Activated B cell treated with CpG ODN at 0.5 μM for 24 hours (primary cell): ENCODE results near the gene LCA5. TPM values are rescaled to one million over a fixed set of nuclear protein-coding genes. Genes with fewer than 3 reads are reported as not detected.

ENCODE experiments used
- ATAC-seq: fragments of 200-7000 bp; cut with Tn5 transposase; one replicate; pipeline ENCODE4 v1.10.0; 2021; ENCODE audit warnings: low read depth, mild to moderate bottlenecking, moderate library complexity
- CTCF ChIA-PET: fragments of 350-600 bp; sonication (Branson Sonifier 250); formaldehyde crosslinking; loops from one replicate; lab custom pipeline; 2021; ENCODE audit warnings: antibody characterized with exemption; lab: Charles Lee
- POLR2A ChIA-PET: fragments of 350-600 bp; sonication (Branson Sonifier 250); formaldehyde crosslinking; loops from one replicate; lab custom pipeline; 2021; ENCODE audit warnings: antibody characterized with exemption; lab: Charles Lee
- DNase-seq: peaks from one replicate; pipeline ENCODE4 v3.0.0; 2022
- H3K27ac Mint-ChIP-seq: one replicate; pipeline ENCODE4 v1.8.0; 2020; ENCODE audit warnings: mixed read lengths
- H3K27me3 Mint-ChIP-seq: one replicate; pipeline ENCODE4 v1.8.0; 2021; ENCODE audit warnings: mixed read lengths
- H3K36me3 Mint-ChIP-seq: one replicate; pipeline ENCODE4 v1.8.0; 2021; ENCODE audit warnings: low read depth, mixed read lengths
- H3K4me1 Mint-ChIP-seq: one replicate; pipeline ENCODE4 v1.8.0; 2021; ENCODE audit warnings: mixed read lengths
- H3K4me3 Mint-ChIP-seq: one replicate; pipeline ENCODE4 v1.8.0; 2020; ENCODE audit warnings: mild to moderate bottlenecking, mixed read lengths
- H3K9me3 Mint-ChIP-seq: one replicate; pipeline ENCODE4 v1.8.0; 2020; ENCODE audit warnings: mixed read lengths
- intact Hi-C: fragments of 100-400 bp; cut with micrococcal nuclease; formaldehyde crosslinking; loops from one replicate; pipeline ENCODE4 v1.15.1; 2024
- total RNA-seq: library from RNA; stranded (reverse); gene quantifications from 2 replicates; pipeline ENCODE4 v1.2.3, GENCODE V29; 2022
- TF ChIP-seq, protein P1 (sequence below): fragments of 200-600 bp; IDR thresholded peaks from one replicate; pipeline ENCODE4 v1.8.0; 2022; ENCODE audit warnings: antibody characterized with exemption, mild to moderate bottlenecking

The LCA5 gene
- total RNA-seq, 1 donor from 2014 or later, result 0.18 TPM

DNA sequence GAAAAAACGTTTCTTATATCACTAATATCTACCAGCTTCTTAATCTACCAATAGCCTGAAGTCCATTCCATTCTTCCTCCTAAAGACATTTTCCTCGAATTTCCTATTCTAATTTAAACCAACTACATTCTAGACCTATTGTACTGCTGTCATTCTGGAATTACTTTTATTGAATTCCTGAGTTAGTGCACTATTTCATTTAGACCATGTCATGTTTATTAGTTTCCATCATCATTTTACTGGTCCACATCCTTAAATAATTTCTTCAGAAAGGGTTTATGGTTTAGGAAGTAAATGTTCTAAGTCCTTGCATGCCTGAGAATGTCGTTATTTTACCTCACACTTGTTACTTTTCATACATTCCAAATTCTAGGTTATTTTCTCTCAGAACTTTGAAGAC lies 13.2 kb downstream of the LCA5 start:
- ChIA-PET POLR2A (no interaction called here), CTCF (no interaction called here)
- TF ChIP-seq, protein P1, sequence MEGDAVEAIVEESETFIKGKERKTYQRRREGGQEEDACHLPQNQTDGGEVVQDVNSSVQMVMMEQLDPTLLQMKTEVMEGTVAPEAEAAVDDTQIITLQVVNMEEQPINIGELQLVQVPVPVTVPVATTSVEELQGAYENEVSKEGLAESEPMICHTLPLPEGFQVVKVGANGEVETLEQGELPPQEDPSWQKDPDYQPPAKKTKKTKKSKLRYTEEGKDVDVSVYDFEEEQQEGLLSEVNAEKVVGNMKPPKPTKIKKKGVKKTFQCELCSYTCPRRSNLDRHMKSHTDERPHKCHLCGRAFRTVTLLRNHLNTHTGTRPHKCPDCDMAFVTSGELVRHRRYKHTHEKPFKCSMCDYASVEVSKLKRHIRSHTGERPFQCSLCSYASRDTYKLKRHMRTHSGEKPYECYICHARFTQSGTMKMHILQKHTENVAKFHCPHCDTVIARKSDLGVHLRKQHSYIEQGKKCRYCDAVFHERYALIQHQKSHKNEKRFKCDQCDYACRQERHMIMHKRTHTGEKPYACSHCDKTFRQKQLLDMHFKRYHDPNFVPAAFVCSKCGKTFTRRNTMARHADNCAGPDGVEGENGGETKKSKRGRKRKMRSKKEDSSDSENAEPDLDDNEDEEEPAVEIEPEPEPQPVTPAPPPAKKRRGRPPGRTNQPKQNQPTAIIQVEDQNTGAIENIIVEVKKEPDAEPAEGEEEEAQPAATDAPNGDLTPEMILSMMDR, result no peak
- H3K4me3 Mint-ChIP-seq, result no peak overlapping the region
- intact Hi-C loops, result no loop called here
- DNase-seq (no peak), ATAC-seq (no peak)
- no peaks in the 10 kb centered on the region for H3K4me1 Mint-ChIP-seq
- no peak overlapping the region for H3K27ac Mint-ChIP-seq
- H3K27me3 Mint-ChIP-seq, result no peaks in the 10 kb centered on the region
- peaks cover under 1% of the 10 kb centered on the region for H3K9me3 Mint-ChIP-seq
- no peaks in the 10 kb centered on the region for H3K36me3 Mint-ChIP-seq

DNA sequence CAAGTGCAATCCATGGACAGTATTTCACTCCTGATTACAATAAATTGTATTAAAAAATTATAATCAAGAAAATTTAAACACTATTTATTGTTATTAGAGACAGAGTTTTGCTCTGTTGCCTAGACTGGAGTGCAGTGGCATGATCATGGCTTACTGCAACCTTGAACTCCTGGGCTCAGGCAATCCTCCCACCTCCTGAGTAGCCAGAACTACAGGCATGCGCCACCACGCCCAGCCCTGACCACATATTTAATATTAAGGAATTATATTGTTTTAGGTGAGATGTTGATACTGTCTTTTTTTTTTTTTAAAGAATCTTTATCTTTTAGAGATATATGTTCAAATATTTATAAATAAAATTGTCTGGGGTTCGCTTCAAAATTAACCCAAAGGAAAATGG lies 14.6 kb downstream of the LCA5 start:
- ChIA-PET CTCF (no interaction called here), POLR2A (no interaction called here)
- Mint-ChIP-seq H3K4me3 (no peak overlapping the region), H3K27ac (no peak overlapping the region), H3K4me1 (no peaks in the 10 kb centered on the region), H3K36me3 (no peaks in the 10 kb centered on the region), H3K9me3 (no peaks in the 10 kb centered on the region), H3K27me3 (no peaks in the 10 kb centered on the region)
- TF ChIP-seq, protein P1, result no peak
- no peak for DNase-seq
- no peak for ATAC-seq
- intact Hi-C loops, result no loop called here

DNA sequence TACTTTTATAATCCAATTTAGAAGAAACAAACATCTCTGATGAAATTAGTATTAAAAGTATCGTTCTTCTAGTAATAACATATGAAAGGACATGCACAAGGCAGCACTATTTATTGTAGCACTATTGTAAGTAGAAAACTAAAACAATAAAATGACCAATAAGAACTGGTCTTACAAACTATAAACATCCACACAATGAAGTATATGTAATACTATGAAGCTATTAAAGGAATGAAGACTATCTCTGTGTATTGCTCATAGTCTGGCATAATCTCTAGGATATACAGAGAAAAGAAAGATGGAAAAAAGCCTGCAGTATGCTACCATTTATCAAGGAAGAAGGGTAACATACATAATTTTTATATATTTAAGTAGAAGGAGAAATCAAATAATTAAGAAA lies 16.7 kb downstream of the LCA5 start:
- POLR2A ChIA-PET, result no interaction called here

DNA sequence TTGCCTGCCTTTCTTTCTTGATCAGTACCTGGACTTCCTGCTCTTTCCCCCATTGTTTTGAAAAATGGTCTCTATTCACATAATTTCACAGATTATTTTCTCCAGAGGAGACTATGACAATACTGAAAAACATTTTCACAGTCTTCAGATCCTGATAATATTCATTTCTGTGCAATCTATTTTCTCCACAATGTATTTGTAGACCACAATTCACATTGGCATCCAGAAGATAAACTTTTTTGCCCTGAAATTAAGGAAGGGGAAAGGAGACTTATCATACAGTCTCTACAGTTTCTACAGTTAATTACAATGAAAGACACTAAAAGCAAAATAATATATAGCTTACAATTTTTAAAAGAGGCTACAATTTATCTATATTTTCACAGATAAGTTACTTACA lies 18.4 kb downstream of the LCA5 start:
- no peaks in the 10 kb centered on the region for H3K4me1 Mint-ChIP-seq
- intact Hi-C loops, result no loop called here
- H3K4me3 Mint-ChIP-seq, result no peak overlapping the region
- no peaks in the 10 kb centered on the region for H3K27me3 Mint-ChIP-seq
- ATAC-seq (no peak), DNase-seq (no peak)
- TF ChIP-seq, protein P1, result no peak
- no peak overlapping the region for H3K27ac Mint-ChIP-seq
- CTCF ChIA-PET, result no interaction called here
- POLR2A ChIA-PET, result no interaction called here
- H3K36me3 Mint-ChIP-seq, result no peaks in the 10 kb centered on the region
- no peaks in the 10 kb centered on the region for H3K9me3 Mint-ChIP-seq

More for the DNA sequence above, 16.7 kb downstream of the LCA5 start:
- no peaks in the 10 kb centered on the region for H3K27me3 Mint-ChIP-seq
- no peak overlapping the region for H3K27ac Mint-ChIP-seq
- no peaks in the 10 kb centered on the region for H3K4me1 Mint-ChIP-seq
- DNase-seq, result no peak
- ATAC-seq, result no peak
- no peak overlapping the region for H3K4me3 Mint-ChIP-seq
- no peaks in the 10 kb centered on the region for H3K36me3 Mint-ChIP-seq
- TF ChIP-seq, protein P1, result no peak
- intact Hi-C loops, result no loop called here
- H3K9me3 Mint-ChIP-seq, result no peaks in the 10 kb centered on the region
- CTCF ChIA-PET, result no interaction called here

DNA sequence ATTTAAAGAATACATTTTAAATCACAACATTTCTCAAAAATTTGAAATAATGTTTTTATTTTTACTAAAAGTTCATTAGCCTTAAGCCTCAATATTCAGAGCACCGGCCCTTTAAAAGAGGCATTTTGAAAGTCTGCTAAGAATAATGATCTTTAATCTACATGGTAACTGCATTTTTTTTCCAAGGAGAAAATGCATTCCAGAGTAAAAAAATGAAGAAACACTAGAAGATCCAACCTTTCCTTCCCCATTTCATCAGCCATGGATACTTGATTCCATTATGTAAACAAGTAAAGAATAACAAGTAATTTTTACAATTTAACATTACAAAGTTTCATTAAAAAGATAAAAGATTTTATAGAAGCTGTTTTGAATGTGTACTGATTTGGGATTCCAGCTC lies 21.8 kb downstream of the LCA5 start:
- no peak overlapping the region for H3K27ac Mint-ChIP-seq
- intact Hi-C loops, result no loop called here
- DNase-seq, result no peak
- ATAC-seq, result no peak
- ChIA-PET POLR2A (no interaction called here), CTCF (no interaction called here)
- TF ChIP-seq, protein P1, result no peak
- H3K9me3 Mint-ChIP-seq, result peaks cover 2% of the 10 kb centered on the region
- H3K27me3 Mint-ChIP-seq, result no peaks in the 10 kb centered on the region
- H3K4me1 Mint-ChIP-seq, result no peaks in the 10 kb centered on the region
- no peaks in the 10 kb centered on the region for H3K36me3 Mint-ChIP-seq
- H3K4me3 Mint-ChIP-seq, result no peak overlapping the region
